HG03521 (cell line): ENCODE data around the gene MATCAP1.
A peak's percentile ranks its signal among the peaks of the same experiment; 100 is the strongest.

Experiments used
- ATAC-seq: cut with Tn5 transposase; IDR thresholded peaks from one replicate; pipeline ENCODE4 v1.9.1; 2021; ENCODE audit warnings: mild to moderate bottlenecking, moderate library complexity; ENCODE audit not compliant: unreplicated experiment

MATCAP1 gene

DNA sequence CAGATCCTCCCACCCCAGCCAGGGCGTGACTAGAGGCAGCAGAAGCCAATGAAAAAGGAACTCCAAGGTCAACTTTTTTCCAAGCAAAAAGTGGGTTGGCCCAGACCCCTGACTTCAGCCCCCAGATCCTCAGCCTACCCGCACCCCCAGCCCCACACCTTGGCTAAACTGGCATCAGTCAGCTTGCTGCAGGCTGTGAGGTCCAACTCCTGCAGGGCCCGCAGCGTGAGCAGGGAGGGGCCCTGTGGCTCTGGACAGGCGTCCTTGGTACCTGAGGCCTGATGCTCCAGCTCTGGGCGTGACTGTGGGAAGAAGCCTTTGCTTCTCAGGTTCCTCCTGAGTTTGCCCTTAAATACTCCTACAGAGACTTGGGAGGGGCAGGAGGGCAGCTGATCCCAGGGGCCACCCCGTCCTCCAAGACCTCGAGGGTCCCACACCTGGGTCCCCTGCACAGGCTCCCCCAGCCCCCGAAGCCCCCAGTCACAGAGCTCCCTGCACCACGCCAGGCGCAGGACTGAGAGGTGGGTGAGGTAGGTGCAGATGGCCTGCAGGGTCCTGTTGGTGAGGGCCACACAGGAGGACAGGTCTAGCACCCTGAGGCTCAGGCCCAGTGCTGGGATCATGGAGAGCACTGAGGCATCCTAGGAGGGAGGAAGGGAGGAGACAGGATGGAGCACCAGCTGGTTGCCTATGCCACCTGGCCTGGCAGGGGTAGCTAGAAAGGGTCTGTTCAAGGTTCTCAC lies 24.6 kb upstream of the MATCAP1 start:
- no peak for ATAC-seq

- no peak for ATAC-seq
These were observed 23.7 kb upstream of the MATCAP1 start for GRCh38 chr16:67207249-67208091.

DNA sequence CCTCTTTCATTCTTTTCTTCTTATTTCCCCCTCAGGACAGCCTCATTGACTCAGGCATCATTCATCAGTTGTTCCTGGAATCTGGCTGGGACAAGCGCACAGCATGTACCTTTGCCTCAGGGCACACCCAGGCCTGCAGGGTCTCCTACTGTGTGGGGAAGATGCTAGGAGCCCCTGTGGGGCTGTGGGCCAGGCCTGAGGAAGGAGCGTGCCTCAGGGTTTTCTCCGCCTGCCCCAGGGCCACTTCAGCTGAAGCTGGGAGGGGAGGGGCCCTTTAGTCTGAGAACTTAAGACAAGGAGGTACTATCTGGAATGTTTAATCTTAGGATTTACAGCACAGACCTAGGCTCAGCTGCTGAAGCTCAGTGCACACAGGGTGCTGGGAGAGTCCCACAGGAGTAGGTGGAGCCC lies 23.1 kb upstream of the MATCAP1 start:
- no peak for ATAC-seq

DNA sequence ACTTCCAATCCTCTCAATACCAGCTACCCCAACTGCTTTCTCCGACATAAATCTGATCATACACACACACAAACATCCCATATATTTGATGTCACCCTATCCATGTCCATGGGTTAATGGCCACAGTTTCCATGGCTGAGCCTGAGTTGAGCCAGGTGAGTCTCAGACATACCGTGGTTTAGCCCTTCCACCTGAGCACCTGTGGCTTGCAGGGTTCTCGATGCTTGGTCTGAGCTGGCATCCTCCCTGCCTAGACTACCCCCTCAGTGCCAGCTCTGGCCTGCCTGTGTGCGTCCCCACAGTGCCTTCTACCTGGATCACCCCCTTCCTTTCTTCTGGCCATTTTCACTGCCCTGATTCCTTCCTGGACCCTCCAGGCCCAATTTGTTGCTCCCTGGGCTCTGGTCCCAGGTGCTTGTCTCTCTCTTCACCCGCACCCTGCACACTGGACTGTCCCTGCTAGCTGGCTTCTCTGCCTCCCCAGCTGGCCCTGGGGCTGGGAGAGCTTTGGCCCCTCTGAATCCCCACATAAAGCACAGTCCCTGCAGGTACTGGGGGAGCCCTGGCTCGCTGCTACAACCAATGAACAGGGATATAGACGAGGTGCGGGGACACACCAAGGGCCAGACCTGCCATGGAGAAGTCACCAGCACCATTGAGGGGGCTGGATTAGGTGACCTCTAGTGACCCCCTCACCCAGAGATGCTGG lies 22.5 kb upstream of the MATCAP1 start:
- no peak for ATAC-seq

GRCh38 chr16:67204076-67204475 lies 20.3 kb upstream of the MATCAP1 start:
- no peak for ATAC-seq

DNA sequence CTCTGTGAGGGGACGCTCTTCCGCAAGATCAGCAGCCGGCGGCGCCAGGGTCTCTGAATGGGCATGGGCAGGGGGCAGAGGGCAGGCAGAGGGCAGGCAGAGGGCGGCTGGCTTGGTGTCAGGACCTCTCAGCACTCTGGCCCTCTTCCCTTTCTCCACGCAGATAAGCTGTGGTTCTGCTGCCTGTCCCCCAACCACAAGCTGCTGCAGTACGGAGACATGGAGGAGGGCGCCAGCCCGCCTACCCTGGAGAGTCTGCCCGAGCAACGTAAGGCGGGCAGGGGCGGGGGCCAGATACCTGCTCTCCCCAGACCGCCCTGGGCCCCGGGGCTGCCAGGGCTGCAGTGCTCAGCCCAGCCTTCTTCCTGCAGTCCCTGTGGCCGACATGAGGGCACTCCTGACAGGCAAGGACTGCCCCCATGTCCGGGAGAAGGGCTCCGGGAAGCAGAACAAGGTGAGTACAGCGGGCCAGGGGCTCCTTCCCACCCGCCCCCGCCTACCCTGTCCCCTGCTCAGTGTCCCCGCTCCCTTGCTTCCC lies 19.3 kb upstream of the MATCAP1 start:
- ATAC-seq, result no peak

- ATAC-seq, result no peak
These were observed 18.7 kb upstream of the MATCAP1 start for GRCh38 chr16:67202426-67202825.

DNA sequence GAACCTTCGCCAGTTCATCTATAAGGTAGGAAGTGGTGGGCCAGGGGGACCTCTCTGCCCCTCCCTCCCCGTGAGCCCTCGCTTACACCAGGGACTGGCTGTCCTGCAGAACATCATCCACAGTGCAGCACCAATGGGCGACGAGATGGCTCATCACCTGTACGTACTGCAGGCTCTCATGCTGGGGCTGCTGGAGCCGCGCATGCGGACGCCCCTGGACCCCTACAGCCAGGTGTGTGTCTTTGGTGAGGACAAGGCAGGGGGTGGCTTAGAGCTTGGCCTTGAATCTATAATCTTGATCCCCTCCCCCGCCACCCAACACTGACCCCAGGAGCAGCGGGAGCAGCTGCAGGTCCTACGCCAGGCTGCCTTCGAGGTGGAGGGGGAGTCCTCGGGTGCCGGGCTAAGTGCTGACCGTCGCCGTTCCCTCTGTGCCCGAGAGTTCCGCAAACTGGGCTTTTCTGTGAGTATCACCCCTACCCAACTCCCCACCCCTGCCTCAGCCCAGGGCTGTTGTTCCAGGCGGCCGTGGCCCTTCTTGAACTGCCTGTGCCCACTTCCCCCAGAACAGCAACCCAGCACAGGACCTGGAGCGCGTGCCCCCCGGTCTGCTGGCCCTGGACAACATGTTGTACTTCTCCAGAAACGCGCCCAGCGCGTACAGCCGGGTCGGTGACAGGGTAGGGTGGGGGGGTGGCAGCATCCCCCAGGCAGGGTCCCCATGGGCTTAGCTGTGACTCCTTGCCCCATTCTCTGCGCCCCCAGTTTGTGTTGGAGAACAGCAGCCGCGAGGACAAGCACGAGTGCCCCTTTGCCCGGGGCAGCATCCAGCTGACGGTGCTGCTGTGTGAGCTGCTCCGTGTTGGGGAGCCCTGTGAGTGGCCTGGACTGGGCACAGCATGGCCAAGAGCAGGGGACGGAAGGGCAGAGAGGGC lies 17.9 kb upstream of the MATCAP1 start:
- ATAC-seq, result no peak

DNA sequence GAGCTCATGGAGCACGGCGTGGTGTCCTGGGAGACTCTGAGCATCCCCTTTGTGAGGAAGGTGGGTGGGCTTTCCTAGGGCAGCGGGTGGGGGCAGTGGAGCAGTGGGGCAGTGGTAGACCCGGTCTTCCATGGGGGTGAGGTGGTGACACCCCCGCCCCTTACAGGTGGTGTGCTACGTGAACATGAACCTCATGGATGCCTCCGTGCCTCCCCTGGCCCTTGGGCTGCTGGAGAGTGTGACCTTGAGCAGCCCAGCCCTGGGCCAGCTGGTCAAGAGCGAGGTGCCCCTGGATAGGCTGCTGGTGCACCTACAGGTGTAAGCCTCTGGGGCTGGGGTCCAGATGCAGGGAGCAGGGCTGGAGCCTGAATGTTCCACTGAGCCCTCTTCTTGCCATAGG lies 16.7 kb upstream of the MATCAP1 start:
- ATAC-seq, result no peak

DNA sequence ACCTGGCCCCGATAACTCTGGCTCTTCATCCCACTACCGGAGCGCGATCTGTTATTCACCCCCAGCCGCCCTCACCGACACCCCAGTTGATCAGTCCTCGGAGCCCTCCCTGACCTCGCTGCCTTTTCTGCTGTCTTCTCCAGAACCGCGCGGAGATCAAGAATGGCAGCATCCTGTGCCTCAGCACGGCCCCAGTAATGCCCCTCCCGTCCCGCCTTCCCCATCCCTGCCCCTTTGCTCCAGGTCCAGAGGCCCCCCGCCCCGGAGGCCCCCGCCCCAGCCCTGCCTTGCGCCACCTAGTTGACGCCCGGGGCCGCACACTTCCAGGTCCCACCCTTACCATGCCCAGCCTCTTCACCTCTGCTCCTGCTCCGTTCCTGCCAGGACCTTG lies 16.0 kb upstream of the MATCAP1 start:
- no peak for ATAC-seq

DNA sequence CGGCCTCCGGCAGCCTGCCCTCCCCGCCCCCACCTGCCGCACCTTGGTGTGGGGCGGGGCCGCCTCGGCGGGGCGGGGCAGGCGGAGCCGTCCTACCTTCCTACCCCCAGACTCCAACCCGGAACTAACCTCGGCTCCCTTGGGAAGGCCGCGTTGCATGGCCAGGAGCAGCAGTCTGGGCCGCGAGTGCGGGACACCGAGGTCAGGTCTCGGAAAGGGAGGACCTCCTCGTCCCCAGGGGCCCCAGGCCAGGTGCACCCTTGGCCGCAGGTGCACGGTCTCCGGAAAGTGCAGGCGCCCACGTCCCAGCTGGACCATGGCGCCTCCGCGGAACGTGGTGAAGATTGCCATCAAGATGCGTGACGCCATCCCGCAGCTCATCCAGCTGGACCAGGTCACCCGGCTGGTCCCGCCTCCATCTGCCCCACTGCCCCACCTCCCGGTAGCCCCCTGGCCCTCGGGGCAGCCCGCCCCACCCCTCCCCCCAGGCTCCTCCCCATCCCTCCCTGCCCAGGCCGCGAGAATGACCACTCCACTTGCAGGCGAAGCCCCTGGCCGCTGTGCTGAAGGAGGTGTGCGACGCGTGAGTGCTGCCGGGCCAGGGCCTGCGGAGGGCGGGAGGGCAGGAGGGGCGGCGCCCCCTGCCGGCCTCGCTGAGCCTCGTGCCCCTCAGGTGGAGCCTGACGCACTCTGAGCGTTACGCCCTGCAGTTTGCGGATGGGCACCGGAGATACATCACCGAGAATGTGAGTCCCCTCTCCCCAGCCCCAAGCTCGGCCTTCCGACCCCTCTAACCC lies 15.4 kb upstream of the MATCAP1 start, which contains the start of gene ELMO3:
TSS of gene ELMO3 (plus strand) at position 121 of the 797 bp plus-strand sequence. CDS start at position 317, 196 bp downstream.
- ATAC-seq, result no peak

- ATAC-seq, result no peak
These were observed 14.5 kb upstream of the MATCAP1 start for GRCh38 chr16:67198238-67198734.

DNA sequence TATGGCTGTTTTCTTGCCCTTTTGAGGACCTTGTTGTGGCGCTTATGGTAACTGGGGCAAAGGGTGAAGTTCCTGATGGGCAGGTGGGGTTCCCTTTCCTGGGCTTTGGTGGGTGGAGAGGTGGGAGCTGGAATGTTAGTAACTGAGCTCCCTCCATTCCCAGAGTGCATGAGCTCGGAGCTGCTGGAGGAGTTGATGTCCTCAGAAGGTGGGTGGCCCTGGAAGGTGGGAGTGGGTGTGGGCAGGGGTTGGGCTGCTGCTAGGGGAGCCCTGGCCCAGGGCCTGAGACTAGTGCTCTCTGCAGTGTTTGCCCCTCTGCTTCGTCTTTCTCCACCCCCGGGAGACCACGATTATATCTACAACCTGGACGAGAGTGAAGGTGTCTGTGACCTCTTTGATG lies 13.9 kb upstream of the MATCAP1 start:
- ATAC-seq, result no peak

DNA sequence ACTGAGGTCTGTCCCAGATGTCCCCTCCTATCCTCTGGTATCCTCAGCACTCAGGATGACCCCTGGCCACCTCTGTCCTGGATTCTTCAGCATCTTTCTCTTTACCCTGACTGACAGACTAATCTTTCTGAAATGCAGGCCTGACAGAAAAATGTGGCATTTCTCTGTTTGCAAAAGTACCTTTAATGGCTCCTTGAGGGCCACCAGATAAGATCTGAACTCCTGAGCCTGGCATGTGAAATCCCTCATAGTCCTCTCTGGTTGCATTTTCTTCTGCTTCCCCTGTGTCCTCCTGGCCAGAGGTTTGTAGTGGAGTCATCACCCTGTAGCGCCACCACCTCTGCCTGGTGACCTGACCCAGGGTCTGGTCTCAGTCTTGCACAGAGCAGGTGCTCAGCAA lies 13.1 kb upstream of the MATCAP1 start:
- no peak for ATAC-seq

DNA sequence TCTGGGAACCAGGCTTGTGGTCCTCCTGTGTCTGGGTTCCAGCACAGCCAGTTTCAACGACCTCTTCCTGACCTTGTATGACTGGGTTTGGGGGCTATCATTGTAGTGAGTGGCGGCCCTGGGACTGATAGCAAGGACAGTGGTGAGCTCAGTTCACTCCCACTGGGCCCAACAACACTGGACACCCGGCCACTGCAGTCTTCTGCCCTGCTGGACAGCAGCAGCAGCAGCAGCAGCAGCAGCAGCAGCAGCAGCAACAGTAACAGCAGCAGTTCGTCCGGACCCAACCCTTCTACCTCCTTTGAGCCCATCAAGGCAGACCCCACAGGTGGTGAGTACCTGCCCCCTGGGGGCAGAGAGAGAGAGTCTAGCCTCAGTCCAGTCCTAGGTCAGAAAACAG lies 11.9 kb upstream of the MATCAP1 start:
- ATAC-seq, result no peak

DNA sequence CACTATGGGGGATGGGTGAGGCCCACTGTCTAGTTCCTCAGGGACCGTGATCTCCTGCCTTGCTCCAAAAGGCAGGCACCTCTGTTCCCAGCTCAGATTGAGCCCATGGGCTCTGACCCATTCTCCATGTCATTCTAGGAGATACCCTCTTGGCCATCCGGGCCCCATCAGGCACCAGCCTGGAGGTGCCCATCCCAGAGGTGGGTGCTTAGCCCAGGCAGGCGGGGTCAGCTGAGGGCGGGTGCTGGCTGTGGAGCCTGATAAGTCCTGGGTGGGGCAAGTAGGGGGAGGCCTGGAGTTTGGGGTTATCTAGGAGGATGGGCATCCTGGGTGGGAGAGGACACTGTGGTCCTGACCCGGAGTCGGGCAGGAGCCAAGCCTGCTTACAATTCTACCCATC lies 10.5 kb upstream of the MATCAP1 start:
- no peak for ATAC-seq

GRCh38 chr16:67193536-67193935 lies 9.8 kb upstream of the MATCAP1 start:
- ATAC-seq, result no peak

GRCh38 chr16:67192781-67193361 lies 9.1 kb upstream of the MATCAP1 start:
- peak; percentile 1 for ATAC-seq
